IMR-90 (cell line): ENCODE results near the gene EPHB1.

Experiments
- POLR2A ChIP-seq: IDR thresholded peaks from 2 replicates; pipeline ENCODE4 v1.6.1; 2012; ENCODE audit warnings: mild to moderate bottlenecking, low read depth, low read length
- RAD21 ChIP-seq: IDR thresholded peaks from 2 replicates; pipeline ENCODE4 v1.6.1; 2012; ENCODE audit warnings: low read length, improper control_type of control experiment
- TF ChIP-seq, protein P1 (sequence below): conservative IDR thresholded peaks from 2 replicates; pipeline ENCODE4 v1.5.1; 2012; ENCODE audit warnings: mild to moderate bottlenecking, low read depth, low read length, improper control_type of control experiment

- TF ChIP-seq, protein P1, sequence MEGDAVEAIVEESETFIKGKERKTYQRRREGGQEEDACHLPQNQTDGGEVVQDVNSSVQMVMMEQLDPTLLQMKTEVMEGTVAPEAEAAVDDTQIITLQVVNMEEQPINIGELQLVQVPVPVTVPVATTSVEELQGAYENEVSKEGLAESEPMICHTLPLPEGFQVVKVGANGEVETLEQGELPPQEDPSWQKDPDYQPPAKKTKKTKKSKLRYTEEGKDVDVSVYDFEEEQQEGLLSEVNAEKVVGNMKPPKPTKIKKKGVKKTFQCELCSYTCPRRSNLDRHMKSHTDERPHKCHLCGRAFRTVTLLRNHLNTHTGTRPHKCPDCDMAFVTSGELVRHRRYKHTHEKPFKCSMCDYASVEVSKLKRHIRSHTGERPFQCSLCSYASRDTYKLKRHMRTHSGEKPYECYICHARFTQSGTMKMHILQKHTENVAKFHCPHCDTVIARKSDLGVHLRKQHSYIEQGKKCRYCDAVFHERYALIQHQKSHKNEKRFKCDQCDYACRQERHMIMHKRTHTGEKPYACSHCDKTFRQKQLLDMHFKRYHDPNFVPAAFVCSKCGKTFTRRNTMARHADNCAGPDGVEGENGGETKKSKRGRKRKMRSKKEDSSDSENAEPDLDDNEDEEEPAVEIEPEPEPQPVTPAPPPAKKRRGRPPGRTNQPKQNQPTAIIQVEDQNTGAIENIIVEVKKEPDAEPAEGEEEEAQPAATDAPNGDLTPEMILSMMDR = no peak
- TF ChIP-seq POLR2A (no peak), RAD21 (no peak)
These were observed 181.9 kb downstream of the EPHB1 start for GRCh38 chr3:134976948-134977347.
